Neural cell (in vitro differentiated cells): ENCODE measurements around the gene LAPTM5. TPM values are rescaled to one million over a fixed set of nuclear protein-coding genes. Genes with fewer than 3 reads are reported as not detected.

Experiments
- H2AFZ ChIP-seq: fragments of 200-600, 300-800 bp; sonication (generic), shearing (Covaris generic); 2 replicates; pipeline ENCODE4 v1.6.0; 2014; ENCODE audit warnings: low read depth, mild to moderate bottlenecking, antibody characterized with exemption, low read length, moderate library complexity
- H3F3A ChIP-seq: fragments of 200-600 bp; shearing (Covaris generic); 2 replicates; pipeline ENCODE4 v1.6.1; 2016; ENCODE audit warnings: mild to moderate bottlenecking, moderate library complexity, mixed read lengths, antibody characterized with exemption, low read length; ENCODE audit not compliant: insufficient read depth, poor library complexity, severe bottlenecking
- H3K27ac ChIP-seq: fragments of 200-600, 300-800 bp; sonication (generic), shearing (Covaris generic); 2 replicates; pipeline ENCODE4 v1.5.1; 2014; ENCODE audit warnings: mild to moderate bottlenecking, low read length, moderate library complexity
- H3K27me3 ChIP-seq: fragments of 300-800, 200-600 bp; sonication (generic), shearing (Covaris generic); 2 replicates; pipeline ENCODE4 v1.6.0; 2014; ENCODE audit warnings: mild to moderate bottlenecking, low read depth, low read length, moderate library complexity; ENCODE audit not compliant: insufficient read depth
- H3K36me3 ChIP-seq: fragments of 300-800, 200-600 bp; sonication (generic), shearing (Covaris generic); 2 replicates; pipeline ENCODE4 v1.5.1; 2014; ENCODE audit warnings: mild to moderate bottlenecking, antibody characterized with exemption, low read length, moderate library complexity; ENCODE audit not compliant: insufficient read depth
- H3K4me2 ChIP-seq: fragments of 300-800, 200-600 bp; sonication (generic), shearing (Covaris generic); 2 replicates; pipeline ENCODE4 v1.6.0; 2014; ENCODE audit warnings: mild to moderate bottlenecking, low read length
- H3K4me3 ChIP-seq: fragments of 300-800, 200-600 bp; sonication (generic), shearing (Covaris generic); 2 replicates; pipeline ENCODE4 v1.5.1; 2014; ENCODE audit warnings: mild to moderate bottlenecking, low read length, moderate library complexity
- H3K79me2 ChIP-seq: fragments of 200-600 bp; shearing (Covaris generic); replicated peaks from 2 replicates; pipeline ENCODE4 v1.6.0; 2014; ENCODE audit warnings: mild to moderate bottlenecking, low read length, moderate library complexity; ENCODE audit not compliant: insufficient read depth
- H3K9ac ChIP-seq: fragments of 300-800, 200-600 bp; sonication (generic), shearing (Covaris generic); 2 replicates; pipeline ENCODE4 v1.6.1; 2016; ENCODE audit warnings: mild to moderate bottlenecking, low read length, mixed read lengths
- H3K9me2 ChIP-seq: fragments of 200-600 bp; shearing (Covaris generic); 2 replicates; pipeline ENCODE4 v1.6.1; 2016; ENCODE audit warnings: mild to moderate bottlenecking, low read length, mixed read lengths; ENCODE audit not compliant: insufficient read depth
- H3K9me3 ChIP-seq: fragments of 200-600, 300-800 bp; sonication (generic), shearing (Covaris generic); 2 replicates; pipeline ENCODE4 v1.6.1; 2016; ENCODE audit warnings: mild to moderate bottlenecking, mixed run types, low read length, moderate library complexity, mixed read lengths
- H4K20me1 ChIP-seq: fragments of 200-600 bp; shearing (Covaris generic); 2 replicates; pipeline ENCODE4 v1.6.1; 2016; ENCODE audit warnings: mild to moderate bottlenecking, mixed run types; ENCODE audit not compliant: insufficient read depth
- EP300 ChIP-seq: fragments of 450-650 bp; conservative IDR thresholded peaks from 2 replicates; pipeline ENCODE4 v1.6.1; 2014; ENCODE audit warnings: antibody characterized with exemption, mild to moderate bottlenecking, moderate library complexity; ENCODE audit not compliant: poor library complexity, severe bottlenecking
- EZH2 ChIP-seq: fragments of 200-600, 300-800 bp; shearing (Covaris generic), sonication (generic); IDR thresholded peaks from 2 replicates; pipeline ENCODE4 v1.6.1; 2014; ENCODE audit warnings: antibody characterized with exemption, low read length, borderline replicate concordance, mild to moderate bottlenecking; ENCODE audit not compliant: insufficient read depth, poor library complexity, severe bottlenecking
- MXI1 ChIP-seq: fragments of 450-650 bp; conservative IDR thresholded peaks from 2 replicates; pipeline ENCODE4 v1.6.1; 2014; ENCODE audit warnings: antibody characterized with exemption, mild to moderate bottlenecking; ENCODE audit not compliant: poor library complexity, severe bottlenecking
- POLR2AphosphoS5 ChIP-seq: IDR thresholded peaks from 2 replicates; pipeline ENCODE4 v1.6.1; 2012
- RAD21 ChIP-seq: fragments of 450-650 bp; conservative IDR thresholded peaks from 2 replicates; pipeline ENCODE4 v1.6.1; 2014; ENCODE audit warnings: antibody characterized with exemption, mild to moderate bottlenecking, moderate library complexity
- SMC3 ChIP-seq: fragments of 450-650 bp; conservative IDR thresholded peaks from 2 replicates; pipeline ENCODE4 v1.6.1; 2014; ENCODE audit warnings: antibody characterized with exemption, mild to moderate bottlenecking, moderate library complexity; ENCODE audit not compliant: poor library complexity
- TAF1 ChIP-seq: IDR thresholded peaks from 2 replicates; pipeline ENCODE4 v1.6.1; 2012; ENCODE audit warnings: low read depth
- polyA plus RNA-seq: library from polyadenylated mRNA; depleted of rRNA; stranded (reverse); fragments of >200 nt; gene quantifications from 2 replicates; pipeline ENCODE4 v1.2.3, GENCODE V29; 2014
- TF ChIP-seq, protein P1 (sequence below): fragments of 450-650 bp; IDR thresholded peaks from 2 replicates; pipeline ENCODE4 v1.5.1; 2014; ENCODE audit warnings: antibody characterized with exemption, mild to moderate bottlenecking, moderate library complexity; ENCODE audit not compliant: poor library complexity, severe bottlenecking
- TF ChIP-seq, protein P2 (sequence below): IDR thresholded peaks from 2 replicates; pipeline ENCODE4 v1.6.1; 2012; ENCODE audit warnings: borderline replicate concordance

The LAPTM5 gene
- polyA plus RNA-seq, 1 donor from 2014 or later, result 0.12 TPM

DNA sequence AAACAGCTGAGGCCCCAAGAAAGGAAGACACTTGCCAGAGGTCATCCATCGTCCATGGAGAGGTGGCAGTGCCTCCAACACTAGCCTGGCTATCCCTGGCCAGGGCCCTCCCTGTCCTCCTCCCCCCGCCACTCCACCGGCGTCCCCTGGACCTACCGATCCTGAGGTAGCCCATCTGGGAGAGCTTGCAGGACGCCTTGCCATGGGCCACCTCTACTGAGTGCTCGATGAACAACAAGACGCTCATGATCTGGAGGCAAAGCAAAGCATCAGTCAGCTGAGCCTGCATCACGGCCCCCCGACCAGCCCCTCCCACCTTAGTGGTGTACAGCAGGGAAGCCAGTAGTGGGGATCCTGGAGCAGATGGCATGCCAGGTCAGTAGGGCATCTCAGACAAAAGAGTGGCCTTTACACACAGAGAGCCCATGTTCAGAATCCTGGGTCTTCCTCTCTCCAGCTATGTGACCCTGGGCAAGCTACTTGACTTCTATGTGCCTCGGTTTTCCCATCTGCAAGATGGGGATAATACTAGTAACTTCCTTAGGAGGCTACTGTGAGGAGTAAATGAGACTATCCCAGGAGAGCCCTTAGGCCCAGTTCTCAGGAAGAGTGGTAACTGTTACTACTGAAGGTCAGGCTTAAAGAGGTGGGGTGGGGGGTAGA, 15.1 kb downstream of the LAPTM5 start:
- Histone ChIP-seq H3K79me2 (no peaks in the 10 kb centered on the region), H4K20me1 (no peaks in the 10 kb centered on the region), H3K9ac (no peak overlapping the region), H3K36me3 (no peaks in the 10 kb centered on the region), H3K9me2 (no peaks in the 10 kb centered on the region), H3K4me2 (no peak overlapping the region), H3K27me3 (no peaks in the 10 kb centered on the region), H3K4me3 (no peak overlapping the region), H3K27ac (no peak overlapping the region), H3K9me3 (no peaks in the 10 kb centered on the region), H2AFZ (no peak overlapping the region), H3F3A (no peaks in the 10 kb centered on the region)
- no peak for TF ChIP-seq MXI1
- TF ChIP-seq POLR2AphosphoS5, result no peak
- no peak for TF ChIP-seq EP300
- TF ChIP-seq, protein P1, sequence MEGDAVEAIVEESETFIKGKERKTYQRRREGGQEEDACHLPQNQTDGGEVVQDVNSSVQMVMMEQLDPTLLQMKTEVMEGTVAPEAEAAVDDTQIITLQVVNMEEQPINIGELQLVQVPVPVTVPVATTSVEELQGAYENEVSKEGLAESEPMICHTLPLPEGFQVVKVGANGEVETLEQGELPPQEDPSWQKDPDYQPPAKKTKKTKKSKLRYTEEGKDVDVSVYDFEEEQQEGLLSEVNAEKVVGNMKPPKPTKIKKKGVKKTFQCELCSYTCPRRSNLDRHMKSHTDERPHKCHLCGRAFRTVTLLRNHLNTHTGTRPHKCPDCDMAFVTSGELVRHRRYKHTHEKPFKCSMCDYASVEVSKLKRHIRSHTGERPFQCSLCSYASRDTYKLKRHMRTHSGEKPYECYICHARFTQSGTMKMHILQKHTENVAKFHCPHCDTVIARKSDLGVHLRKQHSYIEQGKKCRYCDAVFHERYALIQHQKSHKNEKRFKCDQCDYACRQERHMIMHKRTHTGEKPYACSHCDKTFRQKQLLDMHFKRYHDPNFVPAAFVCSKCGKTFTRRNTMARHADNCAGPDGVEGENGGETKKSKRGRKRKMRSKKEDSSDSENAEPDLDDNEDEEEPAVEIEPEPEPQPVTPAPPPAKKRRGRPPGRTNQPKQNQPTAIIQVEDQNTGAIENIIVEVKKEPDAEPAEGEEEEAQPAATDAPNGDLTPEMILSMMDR, result no peak
- TF ChIP-seq TAF1, result no peak
- TF ChIP-seq SMC3, result no peak
- TF ChIP-seq EZH2, result no peak
- no peak for TF ChIP-seq RAD21
- TF ChIP-seq, protein P2, sequence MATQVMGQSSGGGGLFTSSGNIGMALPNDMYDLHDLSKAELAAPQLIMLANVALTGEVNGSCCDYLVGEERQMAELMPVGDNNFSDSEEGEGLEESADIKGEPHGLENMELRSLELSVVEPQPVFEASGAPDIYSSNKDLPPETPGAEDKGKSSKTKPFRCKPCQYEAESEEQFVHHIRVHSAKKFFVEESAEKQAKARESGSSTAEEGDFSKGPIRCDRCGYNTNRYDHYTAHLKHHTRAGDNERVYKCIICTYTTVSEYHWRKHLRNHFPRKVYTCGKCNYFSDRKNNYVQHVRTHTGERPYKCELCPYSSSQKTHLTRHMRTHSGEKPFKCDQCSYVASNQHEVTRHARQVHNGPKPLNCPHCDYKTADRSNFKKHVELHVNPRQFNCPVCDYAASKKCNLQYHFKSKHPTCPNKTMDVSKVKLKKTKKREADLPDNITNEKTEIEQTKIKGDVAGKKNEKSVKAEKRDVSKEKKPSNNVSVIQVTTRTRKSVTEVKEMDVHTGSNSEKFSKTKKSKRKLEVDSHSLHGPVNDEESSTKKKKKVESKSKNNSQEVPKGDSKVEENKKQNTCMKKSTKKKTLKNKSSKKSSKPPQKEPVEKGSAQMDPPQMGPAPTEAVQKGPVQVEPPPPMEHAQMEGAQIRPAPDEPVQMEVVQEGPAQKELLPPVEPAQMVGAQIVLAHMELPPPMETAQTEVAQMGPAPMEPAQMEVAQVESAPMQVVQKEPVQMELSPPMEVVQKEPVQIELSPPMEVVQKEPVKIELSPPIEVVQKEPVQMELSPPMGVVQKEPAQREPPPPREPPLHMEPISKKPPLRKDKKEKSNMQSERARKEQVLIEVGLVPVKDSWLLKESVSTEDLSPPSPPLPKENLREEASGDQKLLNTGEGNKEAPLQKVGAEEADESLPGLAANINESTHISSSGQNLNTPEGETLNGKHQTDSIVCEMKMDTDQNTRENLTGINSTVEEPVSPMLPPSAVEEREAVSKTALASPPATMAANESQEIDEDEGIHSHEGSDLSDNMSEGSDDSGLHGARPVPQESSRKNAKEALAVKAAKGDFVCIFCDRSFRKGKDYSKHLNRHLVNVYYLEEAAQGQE, result no peak

DNA sequence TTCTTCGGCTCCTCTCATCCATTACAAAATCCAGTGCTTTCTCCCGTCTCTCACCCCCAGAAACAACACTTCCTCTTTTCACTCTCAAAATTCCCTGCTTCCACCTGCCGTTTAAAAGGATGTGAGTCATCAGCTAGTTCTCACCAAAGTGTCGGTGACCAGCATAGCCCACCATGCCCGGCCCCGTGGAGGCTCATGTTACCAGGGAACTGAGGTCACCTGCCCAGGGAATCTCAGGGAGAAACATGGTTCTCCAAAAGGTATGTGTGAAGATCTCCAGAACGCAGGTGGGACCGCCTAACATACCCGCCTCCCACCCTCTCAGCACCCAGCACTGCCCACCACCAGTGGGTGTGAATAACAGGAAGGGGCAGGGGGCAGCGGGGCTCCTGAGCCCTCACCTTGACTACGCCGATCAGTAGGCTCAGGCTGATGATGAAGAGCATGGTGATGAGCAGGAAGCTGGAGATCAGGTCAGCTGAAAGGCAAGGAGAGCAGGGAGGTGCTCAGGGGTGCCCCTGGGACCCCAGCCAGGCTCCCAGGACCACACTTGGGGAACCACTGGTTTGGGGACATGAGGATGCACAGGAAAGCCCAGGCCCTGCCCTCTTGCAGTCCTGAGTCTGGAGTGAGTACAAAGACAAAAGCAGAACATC, 16.2 kb downstream of the LAPTM5 start:
- no peaks in the 10 kb centered on the region for H3K27me3 ChIP-seq
- H3K27ac ChIP-seq, result no peak overlapping the region
- H2AFZ ChIP-seq, result no peak overlapping the region

More for the DNA sequence above, 16.2 kb downstream of the LAPTM5 start:
- Histone ChIP-seq H3F3A (no peaks in the 10 kb centered on the region), H3K4me2 (no peak overlapping the region), H3K4me3 (no peak overlapping the region), H3K9me3 (no peaks in the 10 kb centered on the region), H3K79me2 (no peaks in the 10 kb centered on the region), H3K36me3 (no peaks in the 10 kb centered on the region), H4K20me1 (no peaks in the 10 kb centered on the region), H3K9me2 (no peaks in the 10 kb centered on the region), H3K9ac (no peak overlapping the region)
- no peak for TF ChIP-seq EP300
- TF ChIP-seq SMC3, result no peak
- TF ChIP-seq RAD21, result no peak
- no peak for TF ChIP-seq TAF1
- TF ChIP-seq, protein P2, result no peak
- TF ChIP-seq MXI1, result no peak
- TF ChIP-seq POLR2AphosphoS5, result no peak
- no peak for TF ChIP-seq EZH2
- TF ChIP-seq, protein P1, result no peak
